Measurements from ENCODE around the gene RAB1B. TPM values are rescaled to one million over a fixed set of nuclear protein-coding genes. Genes with fewer than 3 reads are reported as not detected.
"Not testable (repeated sequence)": the region's sequence is repeated elsewhere in the genome, so short reads cannot be mapped to it uniquely, and the experiment has no call there.

RAB1B gene
- polyA plus RNA-seq, 4 donors = 125 to 205 (median 179) TPM

- Histone ChIP-seq H3K36me3 (ENCODE audit: control insufficient read depth in 3 of 3, insufficient read depth in 2 of 3, low read depth in 1 of 3, low read length in 3 of 3) (peaks cover 12 to 74% (median 29%) of the 10 kb centered on the region in 3 donors), H3K4me1 (ENCODE audit: control insufficient read depth in 3 of 3, insufficient read depth in 2 of 3, low read depth in 1 of 3, low read length in 2 of 3) (peaks cover 0 to 9% (median under 1%) of the 10 kb centered on the region in 3 donors), H3K9me3 (ENCODE audit: control insufficient read depth in 2 of 2, insufficient read depth in 1 of 2, low read depth in 1 of 2, low read length in 1 of 2) (no peaks in the 10 kb centered on the region), H3K4me3 (ENCODE audit: low read depth in 1 of 3, low read length in 3 of 3) (no peak overlapping the region), H3K27ac (ENCODE audit: low read depth in 1 of 3, low read length in 2 of 3) (no peak overlapping the region), H3K27me3 (ENCODE audit: control insufficient read depth in 3 of 3, insufficient read depth in 3 of 3, low read length in 3 of 3) (no peaks in the 10 kb centered on the region)
- 80 to 96% (median 81%) methylated on average over 2 of the region's 2 CpGs for WGBS, 3 donors
- no peak for DNase-seq
- FAIRE-seq = no peak
Measured at GRCh38 chr11:66272596-66272995, 4.2 kb downstream of the RAB1B start.

- FAIRE-seq = no peak
- 64 to 72% (median 71%) methylated on average over 1 of the region's 1 CpG for WGBS, 3 donors
- peaks cover 12 to 74% (median 29%) of the 10 kb centered on the region in 3 donors for H3K36me3 ChIP-seq (ENCODE audit: control insufficient read depth in 3 of 3, insufficient read depth in 2 of 3, low read depth in 1 of 3, low read length in 3 of 3)
Measured at GRCh38 chr11:66274219-66274618, 5.8 kb downstream of the RAB1B start.

GRCh38 chr11:66275396-66275795, 7.0 kb downstream of the RAB1B start:
- Histone ChIP-seq H3K27me3 (ENCODE audit: control insufficient read depth in 3 of 3, insufficient read depth in 3 of 3, low read length in 3 of 3) (peaks cover 0 to 14% (median 0%) of the 10 kb centered on the region in 3 donors), H3K4me3 (ENCODE audit: low read depth in 1 of 3, low read length in 3 of 3) (no peak overlapping the region), H3K36me3 (ENCODE audit: control insufficient read depth in 3 of 3, insufficient read depth in 2 of 3, low read depth in 1 of 3, low read length in 3 of 3) (peaks cover 12 to 68% (median 29%) of the 10 kb centered on the region in 3 donors), H3K9me3 (ENCODE audit: control insufficient read depth in 2 of 2, insufficient read depth in 1 of 2, low read depth in 1 of 2, low read length in 1 of 2) (no peaks in the 10 kb centered on the region), H3K4me1 (ENCODE audit: control insufficient read depth in 3 of 3, insufficient read depth in 2 of 3, low read depth in 1 of 3, low read length in 2 of 3) (peaks cover 0 to 6% (median 1%) of the 10 kb centered on the region in 3 donors), H3K27ac (ENCODE audit: low read depth in 1 of 3, low read length in 2 of 3) (no peak overlapping the region)
- DNase-seq (no peak), FAIRE-seq (no peak)
- 92 to 94% (median 94%) methylated on average over 8 of the region's 8 CpGs for WGBS, 3 donors

More at GRCh38 chr11:66274219-66274618, 5.8 kb downstream of the RAB1B start:
- Histone ChIP-seq H3K9me3 (ENCODE audit: control insufficient read depth in 2 of 2, insufficient read depth in 1 of 2, low read depth in 1 of 2, low read length in 1 of 2) (no peaks in the 10 kb centered on the region), H3K4me3 (ENCODE audit: low read depth in 1 of 3, low read length in 3 of 3) (no peak overlapping the region), H3K27ac (ENCODE audit: low read depth in 1 of 3, low read length in 2 of 3) (no peak overlapping the region), H3K4me1 (ENCODE audit: control insufficient read depth in 3 of 3, insufficient read depth in 2 of 3, low read depth in 1 of 3, low read length in 2 of 3) (peaks cover 0 to 11% (median 1%) of the 10 kb centered on the region in 3 donors), H3K27me3 (ENCODE audit: control insufficient read depth in 3 of 3, insufficient read depth in 3 of 3, low read length in 3 of 3) (peaks cover 0 to 7% (median 0%) of the 10 kb centered on the region in 3 donors)
- no peak for DNase-seq

- DNase-seq (no peak), FAIRE-seq (no peak)
- Histone ChIP-seq H3K9me3 (ENCODE audit: control insufficient read depth in 2 of 2, insufficient read depth in 1 of 2, low read depth in 1 of 2, low read length in 1 of 2) (no peaks in the 10 kb centered on the region), H3K27me3 (ENCODE audit: control insufficient read depth in 3 of 3, insufficient read depth in 3 of 3, low read length in 3 of 3) (peaks cover 0 to 14% (median 0%) of the 10 kb centered on the region in 3 donors), H3K27ac (ENCODE audit: low read depth in 1 of 3, low read length in 2 of 3) (no peak overlapping the region), H3K4me3 (ENCODE audit: low read depth in 1 of 3, low read length in 3 of 3) (no peak overlapping the region), H3K4me1 (ENCODE audit: control insufficient read depth in 3 of 3, insufficient read depth in 2 of 3, low read depth in 1 of 3, low read length in 2 of 3) (peaks cover 0 to 6% (median 1%) of the 10 kb centered on the region in 3 donors), H3K36me3 (ENCODE audit: control insufficient read depth in 3 of 3, insufficient read depth in 2 of 3, low read depth in 1 of 3, low read length in 3 of 3) (peaks cover 12 to 62% (median 29%) of the 10 kb centered on the region in 3 donors)
- 86 to 90% (median 88%) methylated on average over 14 of the region's 14 CpGs for WGBS, 3 donors
Measured at GRCh38 chr11:66275984-66276612, 7.7 kb downstream of the RAB1B start.

- not testable (repeated sequence) for H3K4me1 ChIP-seq (ENCODE audit: control insufficient read depth in 3 of 3, insufficient read depth in 2 of 3, low read depth in 1 of 3, low read length in 2 of 3); H3K4me3 ChIP-seq (ENCODE audit: low read depth in 1 of 3, low read length in 3 of 3); FAIRE-seq; H3K9me3 ChIP-seq (ENCODE audit: control insufficient read depth in 2 of 2, insufficient read depth in 1 of 2, low read depth in 1 of 2, low read length in 1 of 2); DNase-seq; H3K27ac ChIP-seq (ENCODE audit: low read depth in 1 of 3, low read length in 2 of 3)
- Histone ChIP-seq H3K36me3 (ENCODE audit: control insufficient read depth in 3 of 3, insufficient read depth in 2 of 3, low read depth in 1 of 3, low read length in 3 of 3) (peaks cover 12 to 59% (median 29%) of the 10 kb centered on the region in 3 donors), H3K27me3 (ENCODE audit: control insufficient read depth in 3 of 3, insufficient read depth in 3 of 3, low read length in 3 of 3) (peaks cover 0 to 14% (median 0%) of the 10 kb centered on the region in 3 donors)
- 82 to 94% (median 87%) methylated on average over 7 to 13 of the region's 13 CpGs for WGBS, 3 donors
Measured at GRCh38 chr11:66276619-66277018, 8.2 kb downstream of the RAB1B start.

- not testable (repeated sequence) for DNase-seq; FAIRE-seq; H3K9me3 ChIP-seq (ENCODE audit: control insufficient read depth in 2 of 2, insufficient read depth in 1 of 2, low read depth in 1 of 2, low read length in 1 of 2); H3K4me1 ChIP-seq (ENCODE audit: control insufficient read depth in 3 of 3, insufficient read depth in 2 of 3, low read depth in 1 of 3, low read length in 2 of 3); H3K4me3 ChIP-seq (ENCODE audit: low read depth in 1 of 3, low read length in 3 of 3)
- H3K36me3 ChIP-seq (ENCODE audit: control insufficient read depth in 3 of 3, insufficient read depth in 2 of 3, low read depth in 1 of 3, low read length in 3 of 3) = peaks cover 11 to 54% (median 26%) of the 10 kb centered on the region in 3 donors
- peak overlapping the region; percentile 36 to 80 (median 72) for H3K27ac ChIP-seq (ENCODE audit: low read depth in 1 of 3, low read length in 2 of 3)
- H3K27me3 ChIP-seq (ENCODE audit: control insufficient read depth in 3 of 3, insufficient read depth in 3 of 3, low read length in 3 of 3) = peaks cover 0 to 14% (median 0%) of the 10 kb centered on the region in 3 donors
- WGBS, 3 donors = 76 to 80% (median 79%) methylated on average over 4 of the region's 4 CpGs
Measured at GRCh38 chr11:66277064-66277463, 8.6 kb downstream of the RAB1B start.

GRCh38 chr11:66277471-66278362, 9.3 kb downstream of the RAB1B start, which contains the start of gene CNIH2:
CNIH2 (plus strand) TSS chr11:66278175; CDS start chr11:66278457, 282 bp downstream.
- Histone ChIP-seq H3K4me1 (ENCODE audit: control insufficient read depth in 3 of 3, insufficient read depth in 2 of 3, low read depth in 1 of 3, low read length in 2 of 3) (peaks cover 0 to 8% (median 1%) of the 10 kb centered on the region in 3 donors), H3K9me3 (ENCODE audit: control insufficient read depth in 2 of 2, insufficient read depth in 1 of 2, low read depth in 1 of 2, low read length in 1 of 2) (no peaks in the 10 kb centered on the region), H3K36me3 (ENCODE audit: control insufficient read depth in 3 of 3, insufficient read depth in 2 of 3, low read depth in 1 of 3, low read length in 3 of 3) (peaks cover 9 to 50% (median 22%) of the 10 kb centered on the region in 3 donors), H3K27me3 (ENCODE audit: control insufficient read depth in 3 of 3, insufficient read depth in 3 of 3, low read length in 3 of 3) (peaks cover 0 to 14% (median 0%) of the 10 kb centered on the region in 3 donors), H3K4me3 (ENCODE audit: low read depth in 1 of 3, low read length in 3 of 3) (peak within 1 kb of the TSS; percentile 8 to 49 (median 21)), H3K27ac (ENCODE audit: low read depth in 1 of 3, low read length in 2 of 3) (peak within 1 kb of the TSS; percentile 36 to 80 (median 72))
- 3 to 9% (median 4%) methylated on average over 37 to 84 of the region's 84 CpGs for WGBS, 3 donors
- DNase-seq (peak; percentile 74 to 85), FAIRE-seq (no peak)
